Measurements from ENCODE around the gene MS4A6A.

Gene MS4A6A

GRCh38 chr11:60150279-60150678 is 32.6 kb downstream of the MS4A6A start:
- Mint-ChIP-seq H3K27ac (no peak overlapping the region), H3K4me3 (no peak overlapping the region), H3K9me3 (peaks cover 4% of the 10 kb centered on the region), H3K36me3 (ENCODE audit: low read depth) (no peaks in the 10 kb centered on the region), H3K27me3 (ENCODE audit: low read depth, poor library complexity) (no peaks in the 10 kb centered on the region), H3K4me1 (no peaks in the 10 kb centered on the region)
- no peak for TF ChIP-seq CTCF (IDR thresholded peaks at IDR 0.05)
- no peak for DNase-seq

GRCh38 chr11:60145677-60146076 is 37.2 kb downstream of the MS4A6A start:
- Mint-ChIP-seq H3K4me1 (no peaks in the 10 kb centered on the region), H3K27me3 (ENCODE audit: low read depth, poor library complexity) (no peaks in the 10 kb centered on the region), H3K4me3 (no peak overlapping the region), H3K9me3 (no peaks in the 10 kb centered on the region), H3K27ac (no peak overlapping the region), H3K36me3 (ENCODE audit: low read depth) (no peaks in the 10 kb centered on the region)
- no peak for DNase-seq
- TF ChIP-seq CTCF (IDR thresholded peaks at IDR 0.05): no peak

GRCh38 chr11:60143768-60144167 is 39.1 kb downstream of the MS4A6A start:
- Mint-ChIP-seq H3K4me1 (no peaks in the 10 kb centered on the region), H3K27me3 (ENCODE audit: low read depth, poor library complexity) (no peaks in the 10 kb centered on the region), H3K9me3 (no peaks in the 10 kb centered on the region), H3K27ac (no peak overlapping the region), H3K36me3 (ENCODE audit: low read depth) (no peaks in the 10 kb centered on the region), H3K4me3 (no peak overlapping the region)
- TF ChIP-seq CTCF (IDR thresholded peaks at IDR 0.05): no peak
- no peak for DNase-seq

GRCh38 chr11:60133917-60134316 is 49.0 kb downstream of the MS4A6A start:
- H3K9me3 Mint-ChIP-seq: peaks cover 16% of the 10 kb centered on the region
- H3K27ac Mint-ChIP-seq: no peak overlapping the region
- H3K4me1 Mint-ChIP-seq: no peaks in the 10 kb centered on the region
- TF ChIP-seq CTCF (IDR thresholded peaks at IDR 0.05): no peak
- no peaks in the 10 kb centered on the region for H3K36me3 Mint-ChIP-seq (ENCODE audit: low read depth)
- no peak for DNase-seq
- H3K27me3 Mint-ChIP-seq (ENCODE audit: low read depth, poor library complexity): no peaks in the 10 kb centered on the region
- no peak overlapping the region for H3K4me3 Mint-ChIP-seq

GRCh38 chr11:60131912-60132311 is 51.0 kb downstream of the MS4A6A start:
- no peak for TF ChIP-seq CTCF (IDR thresholded peaks at IDR 0.05)
- Mint-ChIP-seq H3K4me3 (no peak overlapping the region), H3K4me1 (no peaks in the 10 kb centered on the region)

GRCh38 chr11:60130496-60130895 is 52.4 kb downstream of the MS4A6A start:
- H3K27ac Mint-ChIP-seq: no peak overlapping the region
- H3K4me3 Mint-ChIP-seq: no peak overlapping the region
- no peaks in the 10 kb centered on the region for H3K36me3 Mint-ChIP-seq (ENCODE audit: low read depth)
- no peaks in the 10 kb centered on the region for H3K27me3 Mint-ChIP-seq (ENCODE audit: low read depth, poor library complexity)
- no peaks in the 10 kb centered on the region for H3K4me1 Mint-ChIP-seq
- H3K9me3 Mint-ChIP-seq: peaks cover 16% of the 10 kb centered on the region
- TF ChIP-seq CTCF (IDR thresholded peaks at IDR 0.05): peak; percentile 46
- peak; percentile 18 for DNase-seq

More at GRCh38 chr11:60131912-60132311, 51.0 kb downstream of the MS4A6A start:
- Mint-ChIP-seq H3K27me3 (ENCODE audit: low read depth, poor library complexity) (no peaks in the 10 kb centered on the region), H3K36me3 (ENCODE audit: low read depth) (no peaks in the 10 kb centered on the region), H3K9me3 (peaks cover 16% of the 10 kb centered on the region), H3K27ac (no peak overlapping the region)
- no peak for DNase-seq

Measured in nephron progenitor cell (in vitro differentiated cells).